K562 (cell line): ENCODE data around the gene UGP2. TPM values are rescaled to one million over a fixed set of nuclear protein-coding genes. Genes with fewer than 3 reads are reported as not detected.

Experiments
- ATAC-seq: fragments of 200-7000 bp; cut with Tn5 transposase; 3 replicates; pipeline ENCODE4 v1.9.1; 2020; ENCODE audit warnings: moderate library complexity
- BruUV-seq: library from RNA; stranded (reverse); fragments of 400-500 nt; replicated peaks from 2 replicates; lab custom pipeline; 2021; lab: Mats Ljungman, UMichigan
- CTCF ChIA-PET: fragments of 300-600 bp; formaldehyde crosslinking; extraction: SDS; loops from one replicate; lab custom pipeline; 2021; ENCODE audit warnings: low intra/inter-chr PET ratio; lab: Yijun Ruan, JAX
- POLR2A ChIA-PET: fragments of 300-600, 350-650 bp; sonication (Branson Sonifier 250); formaldehyde crosslinking; extraction: SDS; loops from one replicate; lab custom pipeline; 2021; ENCODE audit warnings: antibody characterized with exemption, inconsistent platforms; lab: Yijun Ruan, JAX
- DNase-seq, 4 experiments: peaks; one replicate each; pipeline versions ENCODE4 v3.0.0 to v3.0.0-alpha.2; 2011 to 2018; ENCODE audit warnings: low spot score in 3 of 4, mixed read lengths in 3 of 4; ENCODE audit errors: extremely low read depth in 1 of 4
- FAIRE-seq: peaks from 2 replicates; lab custom pipeline; 2011; peaks lifted over from hg19 to GRCh38; lab: Jason Lieb, UNC
- H2AFZ ChIP-seq: 2 replicates; pipeline ENCODE4 v1.6.0; 2011; ENCODE audit warnings: low read depth, low read length, control low read depth, inconsistent platforms
- H3K27ac ChIP-seq: fragments of 200-600 bp; 3 replicates; pipeline ENCODE4 v1.8.0; 2011; ENCODE audit warnings: low read depth, mild to moderate bottlenecking, control low read depth, inconsistent platforms, low read length, moderate library complexity, mixed read lengths; ENCODE audit errors: extremely low read depth
- H3K27me3 ChIP-seq, 2 experiments: fragments of 300-600 bp in 1 of 2; 2 replicates in 1 of 2; 3 replicates in 1 of 2; pipeline versions ENCODE4 v1.6.0 to v1.8.0; 2011; ENCODE audit warnings: inconsistent platforms in 2 of 2, low read length in 2 of 2, mild to moderate bottlenecking in 1 of 2, mixed read lengths in 1 of 2, moderate library complexity in 1 of 2; ENCODE audit not compliant: control insufficient read depth in 2 of 2, insufficient read depth in 2 of 2
- H3K36me3 ChIP-seq: fragments of 300-600 bp; 3 replicates; pipeline ENCODE4 v1.8.0; 2011; ENCODE audit warnings: mild to moderate bottlenecking, low read length, inconsistent platforms; ENCODE audit not compliant: control insufficient read depth, insufficient read depth
- H3K4me1 ChIP-seq, 2 experiments: fragments of 200-600 bp in 1 of 2; replicated peaks in 1 of 2; 2 replicates in 1 of 2; 3 replicates in 1 of 2; pipeline versions ENCODE4 v1.5.1 to v1.8.0; 2011; ENCODE audit warnings: inconsistent platforms in 2 of 2, low read length in 2 of 2, mild to moderate bottlenecking in 1 of 2, mixed read lengths in 1 of 2, moderate library complexity in 1 of 2; ENCODE audit not compliant: control insufficient read depth in 2 of 2, insufficient read depth in 2 of 2
- H3K4me2 ChIP-seq: 2 replicates; pipeline ENCODE4 v1.6.1; 2011; ENCODE audit warnings: low read length, control low read depth, inconsistent platforms, mixed read lengths; ENCODE audit not compliant: insufficient read depth
- H3K4me3 ChIP-seq: fragments of 200-600 bp; sonication (generic), shearing (Covaris generic); 2 replicates; pipeline ENCODE4 v1.5.1; 2016; ENCODE audit warnings: control low read depth, inconsistent platforms
- H3K79me2 ChIP-seq: fragments of 200-600 bp; 3 replicates; pipeline ENCODE4 v1.8.0; 2011; ENCODE audit warnings: low read length, inconsistent platforms; ENCODE audit not compliant: control insufficient read depth, insufficient read depth
- H3K9ac ChIP-seq, 2 experiments: 2 replicates each; pipeline versions ENCODE4 v1.6.0 to v1.6.1; 2011; ENCODE audit warnings: low read depth in 2 of 2, low read length in 2 of 2, control low read depth in 1 of 2, inconsistent platforms in 1 of 2, mild to moderate bottlenecking in 1 of 2, mixed read lengths in 1 of 2; ENCODE audit not compliant: insufficient read depth in 1 of 2
- H3K9me1 ChIP-seq: one replicate; pipeline ENCODE4 v1.6.0; 2011; ENCODE audit warnings: inconsistent platforms, mild to moderate bottlenecking, low read length, moderate library complexity; ENCODE audit not compliant: control insufficient read depth, insufficient read depth
- H3K9me3 ChIP-seq: replicated peaks from 2 replicates; pipeline ENCODE4 v1.5.1; 2011; ENCODE audit warnings: low read depth, low read length, inconsistent platforms; ENCODE audit not compliant: control insufficient read depth, insufficient read depth
- H4K20me1 ChIP-seq: replicated peaks from 2 replicates; pipeline ENCODE4 v1.6.1; 2011; ENCODE audit warnings: low read length, inconsistent platforms, mixed read lengths; ENCODE audit not compliant: control insufficient read depth, insufficient read depth
- HDAC2 ChIP-seq: fragments of 450-650 bp; IDR thresholded peaks from 2 replicates; pipeline ENCODE4 v1.6.1; 2016; ENCODE audit warnings: mild to moderate bottlenecking
- HDAC3 ChIP-seq: fragments of 450-650 bp; IDR thresholded peaks from 2 replicates; pipeline ENCODE4 v1.6.1; 2018; ENCODE audit warnings: borderline replicate concordance, mild to moderate bottlenecking, moderate library complexity; ENCODE audit not compliant: partially characterized antibody
- MYNN ChIP-seq, 2 experiments: sonication (generic); formaldehyde crosslinking in 1 of 2; IDR thresholded peaks; 2 replicates each; pipeline versions ENCODE4 v1.5.0 to v1.6.1; 2016 to 2020; ENCODE audit warnings: antibody characterized with exemption in 1 of 2, missing genetic modification reagents in 1 of 2
- NCOR1 ChIP-seq: fragments of 450-650 bp; IDR thresholded peaks from 2 replicates; pipeline ENCODE4 v1.6.1; 2016; ENCODE audit warnings: mild to moderate bottlenecking, moderate library complexity
- NKRF ChIP-seq: fragments of 450-650 bp; IDR thresholded peaks from 2 replicates; pipeline ENCODE4 v1.6.1; 2016; ENCODE audit warnings: borderline replicate concordance
- PREB ChIP-seq: sonication (generic); formaldehyde crosslinking; IDR thresholded peaks from 2 replicates; pipeline ENCODE4 v1.8.1; 2023; ENCODE audit warnings: mild to moderate bottlenecking, missing genetic modification reagents
- RUNX1 ChIP-seq: sonication (generic); IDR thresholded peaks from 2 replicates; pipeline ENCODE4 v1.6.1; 2016; ENCODE audit warnings: antibody characterized with exemption, low read depth
- SIRT6 ChIP-seq: IDR thresholded peaks from one replicate; pipeline ENCODE4 v1.6.1; 2012; ENCODE audit warnings: low read depth, mild to moderate bottlenecking, control low read depth, inconsistent platforms, low read length, moderate library complexity
- SMARCA5 ChIP-seq: fragments of 450-650 bp; IDR thresholded peaks from 2 replicates; pipeline ENCODE4 v1.6.1; 2016
- SUPT5H ChIP-seq: fragments of 450-650 bp; IDR thresholded peaks from 2 replicates; pipeline ENCODE4 v1.6.1; 2016
- ZNF398 ChIP-seq: fragments of 250-450 bp; sonication (Bioruptor Pico); IDR thresholded peaks from 2 replicates; pipeline ENCODE4 v1.8.0; 2021; ENCODE audit warnings: moderate library complexity, mild to moderate bottlenecking, inconsistent platforms
- ZNF431 ChIP-seq: sonication (generic); formaldehyde crosslinking; IDR thresholded peaks from 2 replicates; pipeline ENCODE4 v1.8.0; 2022; ENCODE audit warnings: mild to moderate bottlenecking, missing genetic modification reagents
- WGBS: fragments of 100-300 bp; shearing (Covaris generic); methylation state at CpG from one replicate; pipeline ENCODE4 v1.1.6; 2016; ENCODE audit warnings: low coverage, mixed read lengths; ENCODE audit not compliant: insufficient coverage; ENCODE audit errors: missing lambda C conversion rate; 5-methylcytosine and 5-hydroxymethylcytosine counted together
- in situ Hi-C: fragments of 300-500 bp; cut with MboI; formaldehyde crosslinking; loops from 4 replicates; pipeline ENCODE4 v1.15.0; 2018; ENCODE audit warnings: inconsistent platforms, mixed read lengths
- intact Hi-C: fragments of 100-400 bp; cut with micrococcal nuclease; formaldehyde crosslinking; loops from 2 replicates; pipeline ENCODE4 v1.14.2; 2022
- polyA plus RNA-seq, 8 experiments: library from polyadenylated mRNA; depleted of rRNA in 4 of 8; stranded (reverse) in 5 of 8; unstranded in 3 of 8; fragments of >200 nt; fragmentation: Nextera tagmentation in 2 of 8; fragmentation: Illumina TruSeq in 1 of 8; extraction: Ambion mirVana in 2 of 8; extraction: Trizol in 1 of 8; gene quantifications; 2 replicates each; pipeline versions ENCODE4 v1.2.1 to v1.2.3, GENCODE V29; 2011 to 2014; ENCODE audit warnings: inconsistent platforms in 1 of 8, missing spikeins in 1 of 8
- total RNA-seq, 7 experiments: library from RNA; depleted of rRNA in 6 of 7; stranded (reverse); fragments of >200 nt in 6 of 7; fragmentation: Illumina TruSeq in 2 of 7; extraction: Trizol in 2 of 7; gene quantifications; 2 replicates each; pipeline versions ENCODE4 v1.2.1 to v1.2.3, GENCODE V29; 2011 to 2021; ENCODE audit warnings: low replicate concordance in 1 of 7
- TF ChIP-seq, protein P1 (sequence below): fragments of 250-450 bp; sonication (Bioruptor Pico); IDR thresholded peaks from 2 replicates; pipeline ENCODE4 v1.5.0; 2020; ENCODE audit warnings: mild to moderate bottlenecking

UGP2 gene
- total and polyA plus RNA-seq, 9 of the 15 experiments (the other 6 are each of a cell fraction or from before 2014, with no cell fraction given) = 25.2 to 69.3 (median 58.9) TPM

DNA sequence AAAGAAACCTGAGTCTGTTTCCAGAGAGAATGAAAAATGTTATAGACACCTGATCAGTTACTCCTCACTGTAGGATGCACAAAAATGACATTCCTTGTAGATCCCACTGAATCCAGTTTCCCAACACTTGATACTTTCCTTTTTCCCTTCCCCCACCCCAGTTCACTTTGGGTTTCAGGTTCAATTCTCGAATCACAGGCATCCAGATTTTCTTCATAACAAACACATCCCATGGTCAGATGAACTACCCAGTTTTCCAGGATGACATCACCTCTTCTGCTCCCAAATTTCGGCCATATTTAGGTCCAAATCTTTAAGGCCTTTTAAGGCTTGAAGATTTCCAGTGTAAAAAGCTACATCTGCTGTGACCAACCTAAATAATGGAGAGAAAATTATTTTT lies 51.5 kb downstream of the UGP2 start:
- Histone ChIP-seq H3K27ac (no peak overlapping the region), H2AFZ (no peak overlapping the region), H3K9me1 (no peaks in the 10 kb centered on the region), H3K4me3 (no peak overlapping the region), H3K4me1 (no peaks in the 10 kb centered on the region), H3K36me3 (peaks cover 75% of the 10 kb centered on the region), H4K20me1 (no peaks in the 10 kb centered on the region), H3K9ac (no peak overlapping the region), H3K27me3 (no peaks in the 10 kb centered on the region)
- FAIRE-seq = peak; percentile 44
- in situ Hi-C loops = no loop called here
- no TSS peak for BruUV-seq
- DNase-seq = no peak
- 88% methylated on average over 2 of the region's 2 CpGs for WGBS
- TF ChIP-seq SMARCA5 (no peak), SIRT6 (no peak), HDAC2 (no peak), PREB (CRISPR knock-in tag) (no peak), SUPT5H (no peak), MYNN (IDR thresholded peaks at IDR 0.05) (no peak), MYNN (CRISPR knock-in tag; IDR thresholded peaks at IDR 0.05) (no peak), HDAC3 (no peak), RUNX1 (no peak), ZNF431 (CRISPR knock-in tag) (no peak), ZNF398 (CRISPR knock-in tag) (no peak), NKRF (no peak), NCOR1 (no peak)
- TF ChIP-seq, protein P1, sequence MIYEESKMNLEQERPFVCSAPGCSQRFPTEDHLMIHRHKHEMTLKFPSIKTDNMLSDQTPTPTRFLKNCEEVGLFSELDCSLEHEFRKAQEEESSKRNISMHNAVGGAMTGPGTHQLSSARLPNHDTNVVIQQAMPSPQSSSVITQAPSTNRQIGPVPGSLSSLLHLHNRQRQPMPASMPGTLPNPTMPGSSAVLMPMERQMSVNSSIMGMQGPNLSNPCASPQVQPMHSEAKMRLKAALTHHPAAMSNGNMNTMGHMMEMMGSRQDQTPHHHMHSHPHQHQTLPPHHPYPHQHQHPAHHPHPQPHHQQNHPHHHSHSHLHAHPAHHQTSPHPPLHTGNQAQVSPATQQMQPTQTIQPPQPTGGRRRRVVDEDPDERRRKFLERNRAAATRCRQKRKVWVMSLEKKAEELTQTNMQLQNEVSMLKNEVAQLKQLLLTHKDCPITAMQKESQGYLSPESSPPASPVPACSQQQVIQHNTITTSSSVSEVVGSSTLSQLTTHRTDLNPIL (CRISPR knock-in tag) = no peak
- TF ChIP-seq, all 486 proteins: peak for 0
- intact Hi-C loops = no loop called here
- CTCF ChIA-PET = no interaction called here
- Histone ChIP-seq H3K9me3 (no peaks in the 10 kb centered on the region), H3K79me2 (no peaks in the 10 kb centered on the region), H3K4me2 (no peak overlapping the region)
- POLR2A ChIA-PET = no interaction called here
- ATAC-seq = no peak
